Right renal cortex interstitium (tissue), 3 donors: Measurements from ENCODE around the gene LTF. TPM values are rescaled to one million over a fixed set of nuclear protein-coding genes. Genes with fewer than 3 reads are reported as not detected.
"Not testable (repeated sequence)": the region's sequence is repeated elsewhere in the genome, so short reads cannot be mapped to it uniquely, and the experiment has no call there.

Experiments
- DNase-seq, 3 donors: peaks; one replicate each; pipeline ENCODE4 v3.0.0-alpha.2; 2013; ENCODE audit warnings: low read depth in 3 of 3, low spot score in 2 of 3
- polyA plus RNA-seq, 3 donors: library from polyadenylated mRNA; unstranded; fragments of 120-200 nt; gene quantifications; one replicate each; pipeline ENCODE4 v1.2.1, GENCODE V29; 2013; ENCODE audit not compliant: insufficient read length in 3 of 3

Gene LTF
- polyA plus RNA-seq, 3 donors, result 2.3 to 2.8 (median 2.6) TPM

- no peak for DNase-seq
Measured at GRCh38 chr3:46416811-46417510, 47.7 kb downstream of the LTF start.

GRCh38 chr3:46416125-46416810 is 48.4 kb downstream of the LTF start:
- DNase-seq, result no peak

- no peak for DNase-seq
Measured at GRCh38 chr3:46414739-46415138, 50.0 kb downstream of the LTF start.

GRCh38 chr3:46413951-46414350 is 50.8 kb downstream of the LTF start:
- DNase-seq, result no peak

GRCh38 chr3:46412786-46413298 is 51.9 kb downstream of the LTF start:
- DNase-seq, result no peak

- no peak for DNase-seq
Measured at GRCh38 chr3:46411271-46411670, 53.4 kb downstream of the LTF start.

GRCh38 chr3:46410669-46411068 is 54.0 kb downstream of the LTF start:
- DNase-seq, result no peak

GRCh38 chr3:46409739-46410489 is 54.8 kb downstream of the LTF start:
- no peak for DNase-seq

- DNase-seq, result no peak
Measured at GRCh38 chr3:46408853-46409252, 55.9 kb downstream of the LTF start.

GRCh38 chr3:46407970-46408369 is 56.7 kb downstream of the LTF start:
- DNase-seq, result no peak

GRCh38 chr3:46406788-46407611 is 57.7 kb downstream of the LTF start, which contains the start of the genes CCR5AS and CCRL2:
CCR5AS (minus strand) TSS chr3:46407066.
CCRL2 (plus strand) TSS chr3:46407259; CDS start chr3:46408080, 821 bp downstream.
- no peak for DNase-seq

GRCh38 chr3:46406443-46406787 is 58.3 kb downstream of the LTF start:
- DNase-seq, result no peak

- no peak for DNase-seq
Measured at GRCh38 chr3:46405301-46406019, 59.2 kb downstream of the LTF start.

- DNase-seq, result not testable (repeated sequence)
Measured at GRCh38 chr3:46402902-46403301, 61.8 kb downstream of the LTF start.

- DNase-seq, result no peak
Measured at GRCh38 chr3:46401579-46401978, 63.1 kb downstream of the LTF start.

- no peak for DNase-seq
Measured at GRCh38 chr3:46400846-46401245, 63.9 kb downstream of the LTF start.

GRCh38 chr3:46400000-46400734 is 64.5 kb downstream of the LTF start:
- DNase-seq, result no peak

- DNase-seq, result no peak
Measured at GRCh38 chr3:46399557-46399956, 65.1 kb downstream of the LTF start.

GRCh38 chr3:46399098-46399497 is 65.6 kb downstream of the LTF start:
- DNase-seq, result no peak
